SK-N-MC (cell line): ENCODE results near the gene CARD10.

Experiments
- DNase-seq: peaks from one replicate; pipeline ENCODE4 v3.0.0-alpha.2; 2011; ENCODE audit warnings: low read depth, low spot score
- H3K27ac ChIP-seq: fragments of 200-600 bp; sonication (generic); 2 replicates; pipeline ENCODE4 v1.5.1; 2016; ENCODE audit warnings: mixed run types
- H3K36me3 ChIP-seq: fragments of 200-600 bp; sonication (generic); 2 replicates; pipeline ENCODE4 v1.6.1; 2017; ENCODE audit warnings: antibody characterized with exemption, low read length, mixed read lengths; ENCODE audit not compliant: insufficient read depth
- H3K4me3 ChIP-seq: fragments of 200-600 bp; sonication (generic); 2 replicates; pipeline ENCODE4 v1.5.1; 2016
- H3K9ac ChIP-seq: fragments of 200-600 bp; sonication (generic); 2 replicates; pipeline ENCODE4 v1.8.0; 2017; ENCODE audit warnings: mixed run types, mixed read lengths; ENCODE audit not compliant: insufficient read length
- H3K9me3 ChIP-seq: fragments of 200-600 bp; sonication (generic); 2 replicates; pipeline ENCODE4 v1.6.1; 2017; ENCODE audit warnings: low read depth, mild to moderate bottlenecking, antibody characterized with exemption, low read length, moderate library complexity, mixed read lengths
- EZH2 ChIP-seq: fragments of 200-600 bp; sonication (generic); IDR thresholded peaks from one replicate; pipeline ENCODE4 v1.6.1; 2017; ENCODE audit warnings: antibody characterized with exemption
- FOXP2 ChIP-seq: optimal IDR thresholded peaks from 2 replicates; pipeline ENCODE3; 2011; ENCODE audit warnings: mild to moderate bottlenecking, moderate library complexity; ENCODE audit not compliant: insufficient read depth; ENCODE audit errors: extremely low read length, control extremely low read depth
- POLR2AphosphoS5 ChIP-seq: IDR thresholded peaks from 2 replicates; pipeline ENCODE4 v1.6.1; 2012; ENCODE audit warnings: mild to moderate bottlenecking, low read depth, low read length, borderline replicate concordance

CARD10 gene

GRCh38 chr22:37482244-37482643, 37.0 kb downstream of the CARD10 start:
- no peaks in the 10 kb centered on the region for H3K9me3 ChIP-seq
- no peak for DNase-seq
- no peak for TF ChIP-seq FOXP2
- TF ChIP-seq EZH2, result no peak
- no peak for TF ChIP-seq POLR2AphosphoS5
- H3K4me3 ChIP-seq, result no peak overlapping the region
- H3K36me3 ChIP-seq, result no peaks in the 10 kb centered on the region
- H3K27ac ChIP-seq, result no peak overlapping the region
- H3K9ac ChIP-seq, result no peak overlapping the region

- Histone ChIP-seq H3K4me3 (no peak overlapping the region), H3K27ac (no peak overlapping the region), H3K9ac (no peak overlapping the region), H3K36me3 (no peaks in the 10 kb centered on the region), H3K9me3 (no peaks in the 10 kb centered on the region)
- no peak for TF ChIP-seq POLR2AphosphoS5
- no peak for TF ChIP-seq EZH2
- no peak for TF ChIP-seq FOXP2
- no peak for DNase-seq
Measured at GRCh38 chr22:37481347-37481907, 37.8 kb downstream of the CARD10 start.

- no peak for DNase-seq
- H3K9ac ChIP-seq, result no peak overlapping the region
- no peak overlapping the region for H3K4me3 ChIP-seq
- no peaks in the 10 kb centered on the region for H3K36me3 ChIP-seq
- no peaks in the 10 kb centered on the region for H3K9me3 ChIP-seq
- H3K27ac ChIP-seq, result no peak overlapping the region
- TF ChIP-seq FOXP2, result no peak
Measured at GRCh38 chr22:37480387-37481346, 38.5 kb downstream of the CARD10 start.

- H3K9ac ChIP-seq, result no peak overlapping the region
Measured at GRCh38 chr22:37479196-37479595, 40.0 kb downstream of the CARD10 start.

DNA sequence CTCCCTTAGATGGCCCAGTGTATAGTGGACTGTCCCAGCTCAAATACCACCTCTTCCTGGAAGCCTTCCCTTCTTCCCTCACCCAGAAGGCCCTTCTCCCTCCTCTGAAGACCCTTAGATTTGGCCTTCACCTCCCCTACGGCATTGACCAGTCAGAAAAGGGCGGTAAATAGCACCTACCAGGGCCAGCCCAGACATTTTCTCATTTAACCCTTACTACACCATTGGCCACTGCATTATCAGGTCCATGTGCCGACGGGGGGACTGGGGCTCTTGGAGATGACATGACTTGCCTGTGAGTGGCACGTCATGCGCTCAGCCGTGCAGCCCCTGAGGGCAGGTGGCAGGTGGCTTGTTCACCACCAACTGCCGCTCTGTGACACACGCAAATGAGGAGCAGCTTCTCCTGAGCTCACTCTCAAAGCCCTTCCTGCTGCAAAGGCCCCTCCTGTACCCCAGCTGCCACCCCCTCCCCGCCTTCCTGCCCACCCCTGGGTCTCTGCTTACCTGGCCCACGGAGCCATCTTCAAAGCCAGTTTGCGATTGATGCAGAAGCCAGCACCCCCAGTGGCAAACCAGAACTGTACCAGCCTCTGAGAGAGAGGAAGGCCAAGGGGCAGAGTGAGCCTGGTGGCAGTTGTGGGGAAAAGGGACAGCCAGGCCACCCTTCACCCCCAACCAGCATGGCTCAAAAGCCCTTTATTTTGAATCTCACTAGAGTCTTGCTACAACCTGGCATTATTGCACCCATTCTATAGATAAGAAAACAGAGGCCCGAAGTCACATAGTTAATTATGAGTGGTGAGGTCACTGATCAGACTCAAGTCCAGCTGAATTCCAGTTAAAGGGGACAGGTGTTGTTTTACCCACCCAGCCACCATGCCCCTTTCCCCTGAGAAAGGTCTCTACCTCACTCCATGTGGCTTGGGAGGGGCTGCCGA, 42.6 kb downstream of the CARD10 start:
- Histone ChIP-seq H3K27ac (no peak overlapping the region), H3K9ac (no peak overlapping the region), H3K4me3 (no peak overlapping the region), H3K9me3 (no peaks in the 10 kb centered on the region), H3K36me3 (no peaks in the 10 kb centered on the region)
- TF ChIP-seq POLR2AphosphoS5 (no peak), FOXP2 (no peak), EZH2 (no peak)
- DNase-seq, result no peak

More at GRCh38 chr22:37479196-37479595, 40.0 kb downstream of the CARD10 start:
- DNase-seq, result no peak
- TF ChIP-seq FOXP2 (no peak), POLR2AphosphoS5 (no peak), EZH2 (no peak)
- Histone ChIP-seq H3K4me3 (no peak overlapping the region), H3K9me3 (no peaks in the 10 kb centered on the region), H3K36me3 (no peaks in the 10 kb centered on the region), H3K27ac (no peak overlapping the region)

- TF ChIP-seq EZH2 (no peak), FOXP2 (no peak), POLR2AphosphoS5 (no peak)
- DNase-seq, result no peak
- no peaks in the 10 kb centered on the region for H3K9me3 ChIP-seq
- no peak overlapping the region for H3K27ac ChIP-seq
- H3K36me3 ChIP-seq, result no peaks in the 10 kb centered on the region
- H3K9ac ChIP-seq, result no peak overlapping the region
- no peak overlapping the region for H3K4me3 ChIP-seq
Measured at GRCh38 chr22:37474447-37475090, 44.6 kb downstream of the CARD10 start.

DNA sequence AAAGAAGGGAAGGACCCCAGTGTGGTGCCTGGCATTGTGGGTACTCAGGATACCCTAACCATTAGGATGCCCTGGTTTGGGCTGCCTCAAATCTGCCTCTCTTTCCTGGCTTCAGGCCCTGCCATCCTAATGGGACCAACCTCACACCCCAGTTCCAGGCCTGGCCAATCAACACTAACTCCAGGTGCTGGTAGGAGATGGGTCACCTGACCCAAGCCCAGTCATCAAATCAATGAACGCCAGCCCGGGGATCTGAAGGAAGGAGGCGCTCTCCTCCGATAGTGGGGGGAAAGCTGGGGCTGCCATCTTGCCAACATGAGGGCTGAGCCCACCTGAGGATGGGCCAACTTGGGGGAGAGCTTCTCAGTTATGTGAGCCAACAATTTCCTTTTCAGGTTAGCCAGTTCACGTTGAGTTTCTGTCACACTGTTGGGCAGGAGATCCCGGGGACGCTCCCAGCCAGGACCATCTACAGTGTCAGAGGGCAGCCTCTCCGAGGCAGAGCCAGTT, 45.7 kb downstream of the CARD10 start:
- DNase-seq, result no peak
- TF ChIP-seq POLR2AphosphoS5 (no peak), EZH2 (no peak), FOXP2 (no peak)
- Histone ChIP-seq H3K4me3 (no peak overlapping the region), H3K36me3 (no peaks in the 10 kb centered on the region), H3K9ac (no peak overlapping the region), H3K27ac (no peak overlapping the region), H3K9me3 (no peaks in the 10 kb centered on the region)

DNA sequence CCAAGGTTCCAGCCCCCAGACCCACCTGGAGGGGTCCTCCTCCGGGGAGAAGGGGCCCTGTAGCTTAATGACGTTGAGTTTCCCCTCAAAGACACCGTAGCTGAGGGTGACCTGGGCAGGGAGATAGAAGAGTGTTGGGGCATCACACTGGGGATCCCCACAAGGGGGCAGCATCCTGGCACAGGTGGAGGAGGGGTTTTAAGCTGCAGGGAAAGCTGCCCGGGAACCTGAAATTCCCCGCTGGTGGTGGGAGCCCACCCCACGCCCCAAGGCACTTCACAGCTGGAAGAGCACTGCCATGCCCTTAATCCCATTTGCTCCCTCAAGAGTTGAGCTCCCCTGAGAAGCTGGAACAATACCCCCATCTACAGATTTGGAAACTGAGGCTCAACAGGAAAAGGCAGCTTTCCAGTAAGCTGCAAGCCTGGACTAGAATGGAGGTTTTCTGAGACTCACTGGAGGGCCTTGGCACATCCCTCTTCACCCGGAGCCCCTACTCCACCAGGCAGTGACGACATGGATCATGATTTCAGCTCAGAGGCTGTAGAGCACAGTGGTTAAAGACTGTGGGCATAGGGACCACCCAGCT, 46.7 kb downstream of the CARD10 start:
- H3K36me3 ChIP-seq, result no peaks in the 10 kb centered on the region
- H3K9me3 ChIP-seq, result no peaks in the 10 kb centered on the region
- H3K9ac ChIP-seq, result no peak overlapping the region
- no peak for DNase-seq
- H3K4me3 ChIP-seq, result no peak overlapping the region
- TF ChIP-seq FOXP2, result no peak
- no peak for TF ChIP-seq POLR2AphosphoS5
- no peak for TF ChIP-seq EZH2
- H3K27ac ChIP-seq, result no peak overlapping the region
